Ishikawa (cell line): Measurements from ENCODE around the gene PDE5A.

Source experiments
- EGR1 ChIP-seq: IDR thresholded peaks from 2 replicates; pipeline ENCODE4 v1.6.1; 2012
- EP300 ChIP-seq: IDR thresholded peaks from 2 replicates; pipeline ENCODE4 v1.6.1; 2012; ENCODE audit warnings: borderline replicate concordance
- FOXM1 ChIP-seq: IDR thresholded peaks from 2 replicates; pipeline ENCODE4 v1.6.1; 2012; ENCODE audit warnings: low read depth, borderline replicate concordance
- REST ChIP-seq: IDR thresholded peaks from 2 replicates; pipeline ENCODE4 v1.6.1; 2012; ENCODE audit warnings: low read depth, mild to moderate bottlenecking
- YY1 ChIP-seq: IDR thresholded peaks from 2 replicates; pipeline ENCODE4 v1.6.1; 2012; ENCODE audit warnings: low read depth

GRCh38 chr4:119579823-119580222 lies 48.8 kb downstream of the PDE5A start:
- TF ChIP-seq EGR1 = no peak
- no peak for TF ChIP-seq FOXM1
- TF ChIP-seq YY1 = no peak
- TF ChIP-seq REST = no peak
- TF ChIP-seq EP300 = no peak
